ENCODE results near the gene TNS1.

Gene TNS1

DNA sequence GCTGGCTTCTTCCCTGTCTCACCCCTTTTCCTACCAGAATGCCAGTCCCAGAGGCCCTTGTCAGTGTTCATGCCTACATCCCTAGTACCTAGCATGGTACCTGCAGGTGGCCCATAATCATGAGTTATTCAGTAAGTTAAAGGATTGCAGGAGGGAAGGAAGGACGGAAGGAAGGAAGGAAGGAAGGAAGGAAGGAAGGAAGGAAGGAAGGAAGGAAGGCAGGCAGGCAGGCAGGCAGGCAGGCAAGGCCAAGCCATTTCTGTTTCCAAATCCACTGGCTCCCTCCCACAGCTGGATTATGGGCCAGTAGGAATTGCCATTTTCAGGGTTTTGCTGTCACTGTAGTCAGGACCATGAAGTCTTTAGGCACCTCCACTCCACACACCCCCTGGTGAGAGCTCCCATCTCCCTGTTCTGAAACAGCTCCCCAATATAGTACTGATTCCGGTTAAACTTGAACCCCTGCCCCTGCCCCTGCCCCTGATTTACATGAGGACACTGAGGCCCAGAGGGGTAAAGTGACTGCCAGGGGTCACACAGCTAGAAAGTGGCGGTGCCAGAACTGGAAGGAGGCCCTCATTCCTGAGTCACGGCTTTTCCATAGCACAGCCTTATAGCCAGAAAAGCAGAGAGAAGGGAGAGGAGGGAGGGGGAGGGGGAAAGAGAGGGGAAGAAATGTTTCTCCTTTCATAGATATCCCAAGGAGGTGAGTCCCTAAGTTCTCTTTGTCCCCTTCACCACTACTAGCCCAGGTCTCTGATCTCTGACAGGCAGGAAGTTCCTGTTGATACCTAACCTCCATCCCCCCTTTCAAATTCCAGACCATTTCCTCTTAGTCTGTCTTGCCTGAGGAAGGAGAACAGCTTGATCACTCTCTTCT is 12.2 kb upstream of the TNS1 start:
- H3K9ac ChIP-seq (ENCODE audit: insufficient read length): peak overlapping the region; percentile 66
- no peaks in the 10 kb centered on the region for H3K9me3 ChIP-seq (ENCODE audit: low read depth, low read length)
- DNase-seq (ENCODE audit: low read depth, low spot score): no peak
- peak overlapping the region; percentile 99 for H3K27ac ChIP-seq
- peak overlapping the region; percentile 61 for H3K4me3 ChIP-seq
- H3K36me3 ChIP-seq (ENCODE audit: insufficient read depth, low read length): no peaks in the 10 kb centered on the region
- TF ChIP-seq POLR2AphosphoS5 (IDR thresholded peaks at IDR 0.05; ENCODE audit: borderline replicate concordance, low read depth, low read length) (peak; percentile 14; the same call in 1 of the 2 replicates), EZH2 (IDR thresholded peaks at IDR 0.05) (no peak), FOXP2 (optimal IDR thresholded peaks at IDR 0.05; ENCODE audit: control extremely low read depth, extremely low read length, insufficient read depth) (peak; percentile 27)

GRCh38 chr2:218013289-218013688 is 10.5 kb upstream of the TNS1 start:
- Histone ChIP-seq H3K4me3 (no peak overlapping the region), H3K9me3 (ENCODE audit: low read depth, low read length) (no peaks in the 10 kb centered on the region), H3K36me3 (ENCODE audit: insufficient read depth, low read length) (peaks cover 2% of the 10 kb centered on the region; the same call in 1 of the 2 replicates), H3K27ac (peak overlapping the region; percentile 99), H3K9ac (ENCODE audit: insufficient read length) (no peak overlapping the region)
- no peak for TF ChIP-seq FOXP2 (optimal IDR thresholded peaks at IDR 0.05; ENCODE audit: control extremely low read depth, extremely low read length, insufficient read depth)
- no peak for TF ChIP-seq POLR2AphosphoS5 (IDR thresholded peaks at IDR 0.05; ENCODE audit: borderline replicate concordance, low read depth, low read length)
- no peak for TF ChIP-seq EZH2 (IDR thresholded peaks at IDR 0.05)
- DNase-seq (ENCODE audit: low read depth, low spot score): no peak

GRCh38 chr2:218012284-218012683 is 9.5 kb upstream of the TNS1 start:
- Histone ChIP-seq H3K9me3 (ENCODE audit: low read depth, low read length) (no peaks in the 10 kb centered on the region), H3K27ac (peak overlapping the region; percentile 93), H3K4me3 (no peak overlapping the region), H3K9ac (ENCODE audit: insufficient read length) (no peak overlapping the region), H3K36me3 (ENCODE audit: insufficient read depth, low read length) (peaks cover 3% of the 10 kb centered on the region; the same call in 1 of the 2 replicates)
- TF ChIP-seq EZH2 (IDR thresholded peaks at IDR 0.05) (no peak), FOXP2 (optimal IDR thresholded peaks at IDR 0.05; ENCODE audit: control extremely low read depth, extremely low read length, insufficient read depth) (no peak), POLR2AphosphoS5 (IDR thresholded peaks at IDR 0.05; ENCODE audit: borderline replicate concordance, low read depth, low read length) (no peak)
- DNase-seq (ENCODE audit: low read depth, low spot score): no peak

DNA sequence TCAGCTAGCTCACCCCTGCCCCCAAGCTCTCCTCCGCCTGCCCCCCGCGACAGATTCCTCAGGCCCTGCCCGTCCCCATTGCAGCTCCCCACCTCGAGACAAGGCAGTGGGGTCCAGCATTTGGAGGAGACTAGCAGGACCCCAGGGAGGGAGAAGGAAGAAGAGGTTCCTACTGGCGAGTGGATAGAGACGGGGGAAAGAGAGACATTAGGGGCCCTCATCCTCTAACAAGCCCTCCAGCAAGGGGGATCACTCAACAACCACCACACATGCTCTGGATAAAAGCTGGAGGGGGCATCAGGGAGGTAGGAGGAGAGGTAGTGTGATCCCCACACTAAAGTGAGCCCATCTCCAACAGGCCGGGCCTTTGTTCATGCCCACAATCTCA is 8.9 kb upstream of the TNS1 start:
- DNase-seq (ENCODE audit: low read depth, low spot score): no peak
- Histone ChIP-seq H3K4me3 (peak overlapping the region; percentile 91), H3K9ac (ENCODE audit: insufficient read length) (no peak overlapping the region), H3K27ac (peak overlapping the region; percentile 93), H3K9me3 (ENCODE audit: low read depth, low read length) (no peaks in the 10 kb centered on the region), H3K36me3 (ENCODE audit: insufficient read depth, low read length) (peaks cover 3% of the 10 kb centered on the region; the same call in 1 of the 2 replicates)
- no peak for TF ChIP-seq FOXP2 (optimal IDR thresholded peaks at IDR 0.05; ENCODE audit: control extremely low read depth, extremely low read length, insufficient read depth)
- TF ChIP-seq POLR2AphosphoS5 (IDR thresholded peaks at IDR 0.05; ENCODE audit: borderline replicate concordance, low read depth, low read length): no peak
- no peak for TF ChIP-seq EZH2 (IDR thresholded peaks at IDR 0.05)

GRCh38 chr2:218010984-218011652 is 8.3 kb upstream of the TNS1 start:
- no peak for DNase-seq (ENCODE audit: low read depth, low spot score)
- Histone ChIP-seq H3K9ac (ENCODE audit: insufficient read length) (peak overlapping the region; percentile 78), H3K4me3 (peak overlapping the region; percentile 91), H3K9me3 (ENCODE audit: low read depth, low read length) (no peaks in the 10 kb centered on the region), H3K36me3 (ENCODE audit: insufficient read depth, low read length) (peaks cover 7% of the 10 kb centered on the region), H3K27ac (peak overlapping the region; percentile 93)
- TF ChIP-seq POLR2AphosphoS5 (IDR thresholded peaks at IDR 0.05; ENCODE audit: borderline replicate concordance, low read depth, low read length) (peak; percentile 66), FOXP2 (optimal IDR thresholded peaks at IDR 0.05; ENCODE audit: control extremely low read depth, extremely low read length, insufficient read depth) (peak; percentile 25), EZH2 (IDR thresholded peaks at IDR 0.05) (no peak)

GRCh38 chr2:218010140-218010983 is 7.6 kb upstream of the TNS1 start:
- peak overlapping the region; percentile 78 for H3K9ac ChIP-seq (ENCODE audit: insufficient read length)

DNA sequence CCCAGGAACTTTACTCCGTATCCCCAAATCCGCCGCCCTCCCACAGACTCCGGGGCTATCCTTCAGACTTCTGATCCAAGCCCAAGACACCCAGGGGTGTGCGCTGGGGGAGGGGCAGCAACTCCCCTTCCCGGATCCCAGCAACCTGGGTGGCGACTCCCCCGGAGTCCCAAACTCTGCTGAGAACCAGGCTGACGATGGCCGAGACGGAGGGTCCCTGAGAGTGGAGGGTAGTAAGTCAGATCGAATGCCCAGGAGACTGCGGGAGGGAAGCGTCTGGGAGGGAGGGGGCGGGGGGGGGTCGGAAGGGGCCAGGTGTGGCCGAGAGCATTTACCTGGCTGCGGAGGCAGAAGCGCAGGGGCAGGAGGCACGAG is 7.0 kb upstream of the TNS1 start:
- Histone ChIP-seq H3K9me3 (ENCODE audit: low read depth, low read length) (no peaks in the 10 kb centered on the region), H3K27ac (peak overlapping the region; percentile 93), H3K4me3 (peak overlapping the region; percentile 91), H3K9ac (ENCODE audit: insufficient read length) (peak overlapping the region; percentile 78), H3K36me3 (ENCODE audit: insufficient read depth, low read length) (peaks cover 8% of the 10 kb centered on the region)
- TF ChIP-seq POLR2AphosphoS5 (IDR thresholded peaks at IDR 0.05; ENCODE audit: borderline replicate concordance, low read depth, low read length) (no peak), EZH2 (IDR thresholded peaks at IDR 0.05) (no peak), FOXP2 (optimal IDR thresholded peaks at IDR 0.05; ENCODE audit: control extremely low read depth, extremely low read length, insufficient read depth) (no peak)
- DNase-seq (ENCODE audit: low read depth, low spot score): no peak

More at GRCh38 chr2:218010140-218010983, 7.6 kb upstream of the TNS1 start:
- Histone ChIP-seq H3K9me3 (ENCODE audit: low read depth, low read length) (no peaks in the 10 kb centered on the region), H3K4me3 (peak overlapping the region; percentile 91), H3K27ac (peak overlapping the region; percentile 93), H3K36me3 (ENCODE audit: insufficient read depth, low read length) (peaks cover 8% of the 10 kb centered on the region)
- no peak for TF ChIP-seq FOXP2 (optimal IDR thresholded peaks at IDR 0.05; ENCODE audit: control extremely low read depth, extremely low read length, insufficient read depth)
- TF ChIP-seq POLR2AphosphoS5 (IDR thresholded peaks at IDR 0.05; ENCODE audit: borderline replicate concordance, low read depth, low read length): peak; percentile 23; the same call in 1 of the 2 replicates
- no peak for DNase-seq (ENCODE audit: low read depth, low spot score)

All from SK-N-MC (cell line).